ENCODE data around the gene RIMKLB.

The RIMKLB gene

DNA sequence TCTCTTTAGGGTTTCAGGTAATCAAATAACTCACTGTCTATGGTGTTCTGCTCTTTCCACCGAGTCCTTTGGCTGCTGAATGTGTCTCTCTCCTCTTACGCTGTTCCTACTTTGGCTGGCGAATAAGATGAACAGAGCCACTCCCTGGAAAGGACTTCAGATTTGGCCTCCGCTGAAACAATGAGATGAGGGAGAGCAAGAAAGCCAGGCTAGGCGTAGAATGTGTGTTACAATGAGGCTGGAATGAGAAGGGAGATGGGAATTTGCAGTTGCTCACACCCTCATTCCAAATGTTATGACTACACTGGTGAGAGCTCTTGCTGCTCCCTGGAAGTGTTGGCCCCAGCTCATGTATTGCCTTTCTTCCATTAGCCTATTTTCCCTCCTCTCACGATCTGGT is 35.2 kb upstream of the RIMKLB start, which contains the start of gene MFAP5:
Gene MFAP5 (minus strand): TSS at position 234 of the 400 bp plus-strand sequence. CDS start 722 bp downstream, outside the sequence.
- Histone ChIP-seq H3K9me3 (ENCODE audit: low read length) (no peaks in the 10 kb centered on the region), H3K79me2 (ENCODE audit: insufficient read depth, low read length) (no peaks in the 10 kb centered on the region), H3K36me3 (ENCODE audit: insufficient read depth, low read length) (no peaks in the 10 kb centered on the region), H3K27ac (ENCODE audit: low read depth, low read length, poor library complexity, severe bottlenecking) (no peak within 1 kb of the TSS), H3K9me2 (ENCODE audit: low read depth, low read length) (no peaks in the 10 kb centered on the region), H3F3A (ENCODE audit: insufficient read depth, low read length) (no peaks in the 10 kb centered on the region), H2AFZ (ENCODE audit: low read length) (no peak within 1 kb of the TSS), H4K20me1 (ENCODE audit: insufficient read depth, low read length) (no peaks in the 10 kb centered on the region), H3K4me2 (ENCODE audit: low read length) (no peak within 1 kb of the TSS), H3K4me1 (ENCODE audit: insufficient read depth, low read length, severe bottlenecking) (peaks cover 7% of the 10 kb centered on the region), H3K27me3 (ENCODE audit: insufficient read depth, low read length) (no peaks in the 10 kb centered on the region), H3K9ac (ENCODE audit: low read length) (no peak within 1 kb of the TSS), H3K4me3 (ENCODE audit: low read depth, low read length, poor library complexity, severe bottlenecking) (no peak within 1 kb of the TSS)
- TF ChIP-seq, protein P1, sequence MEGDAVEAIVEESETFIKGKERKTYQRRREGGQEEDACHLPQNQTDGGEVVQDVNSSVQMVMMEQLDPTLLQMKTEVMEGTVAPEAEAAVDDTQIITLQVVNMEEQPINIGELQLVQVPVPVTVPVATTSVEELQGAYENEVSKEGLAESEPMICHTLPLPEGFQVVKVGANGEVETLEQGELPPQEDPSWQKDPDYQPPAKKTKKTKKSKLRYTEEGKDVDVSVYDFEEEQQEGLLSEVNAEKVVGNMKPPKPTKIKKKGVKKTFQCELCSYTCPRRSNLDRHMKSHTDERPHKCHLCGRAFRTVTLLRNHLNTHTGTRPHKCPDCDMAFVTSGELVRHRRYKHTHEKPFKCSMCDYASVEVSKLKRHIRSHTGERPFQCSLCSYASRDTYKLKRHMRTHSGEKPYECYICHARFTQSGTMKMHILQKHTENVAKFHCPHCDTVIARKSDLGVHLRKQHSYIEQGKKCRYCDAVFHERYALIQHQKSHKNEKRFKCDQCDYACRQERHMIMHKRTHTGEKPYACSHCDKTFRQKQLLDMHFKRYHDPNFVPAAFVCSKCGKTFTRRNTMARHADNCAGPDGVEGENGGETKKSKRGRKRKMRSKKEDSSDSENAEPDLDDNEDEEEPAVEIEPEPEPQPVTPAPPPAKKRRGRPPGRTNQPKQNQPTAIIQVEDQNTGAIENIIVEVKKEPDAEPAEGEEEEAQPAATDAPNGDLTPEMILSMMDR (IDR thresholded peaks at IDR 0.05; ENCODE audit: low read length) = no peak
- no peak for TF ChIP-seq EZH2 (IDR thresholded peaks at IDR 0.05; ENCODE audit: borderline replicate concordance, low read length)

DNA sequence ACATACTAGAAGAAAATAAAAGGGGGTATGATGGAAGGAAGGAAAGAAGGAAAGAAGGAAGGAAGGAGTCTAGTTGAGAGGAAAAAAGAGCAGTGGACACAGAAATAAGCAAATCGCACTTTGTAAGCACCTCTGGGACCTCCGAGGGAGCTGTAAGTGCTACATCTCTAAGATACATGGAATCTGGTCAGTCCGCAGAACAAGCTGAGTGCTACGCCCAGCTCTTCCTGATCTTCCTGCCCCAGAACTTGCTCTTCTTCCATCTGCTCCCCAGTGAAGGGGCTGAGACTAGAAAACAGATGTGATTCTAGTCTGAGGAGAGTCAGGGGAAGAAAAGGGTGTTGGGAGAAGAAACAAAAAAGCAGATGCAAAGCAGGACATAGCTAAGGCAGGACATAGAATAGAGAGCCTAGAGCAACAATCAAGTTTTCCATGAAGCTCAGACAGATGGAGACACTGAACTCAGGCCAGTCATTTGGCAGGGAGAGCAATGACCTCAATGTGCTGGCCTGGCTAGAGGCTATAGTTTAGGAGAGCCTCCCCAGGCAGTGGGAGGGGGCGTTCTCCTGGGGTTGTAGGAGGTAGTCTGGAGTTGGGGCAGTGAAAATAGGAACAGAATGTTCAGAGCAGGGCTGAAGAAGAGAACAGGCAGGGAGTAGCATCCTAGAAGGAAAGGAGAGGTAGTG is 33.4 kb upstream of the RIMKLB start:
- Histone ChIP-seq H3K4me3 (ENCODE audit: low read depth, low read length, poor library complexity, severe bottlenecking) (no peak overlapping the region), H3K79me2 (ENCODE audit: insufficient read depth, low read length) (no peaks in the 10 kb centered on the region), H3F3A (ENCODE audit: insufficient read depth, low read length) (no peaks in the 10 kb centered on the region), H3K4me2 (ENCODE audit: low read length) (no peak overlapping the region), H3K4me1 (ENCODE audit: insufficient read depth, low read length, severe bottlenecking) (peaks cover 9% of the 10 kb centered on the region), H3K9me3 (ENCODE audit: low read length) (no peaks in the 10 kb centered on the region), H3K27me3 (ENCODE audit: insufficient read depth, low read length) (no peaks in the 10 kb centered on the region), H2AFZ (ENCODE audit: low read length) (no peak overlapping the region), H3K9me2 (ENCODE audit: low read depth, low read length) (no peaks in the 10 kb centered on the region), H3K9ac (ENCODE audit: low read length) (no peak overlapping the region), H3K36me3 (ENCODE audit: insufficient read depth, low read length) (no peaks in the 10 kb centered on the region), H3K27ac (ENCODE audit: low read depth, low read length, poor library complexity, severe bottlenecking) (no peak overlapping the region), H4K20me1 (ENCODE audit: insufficient read depth, low read length) (no peaks in the 10 kb centered on the region)
- TF ChIP-seq, protein P1 (IDR thresholded peaks at IDR 0.05; ENCODE audit: low read length) = no peak
- TF ChIP-seq EZH2 (IDR thresholded peaks at IDR 0.05; ENCODE audit: borderline replicate concordance, low read length) = no peak

DNA sequence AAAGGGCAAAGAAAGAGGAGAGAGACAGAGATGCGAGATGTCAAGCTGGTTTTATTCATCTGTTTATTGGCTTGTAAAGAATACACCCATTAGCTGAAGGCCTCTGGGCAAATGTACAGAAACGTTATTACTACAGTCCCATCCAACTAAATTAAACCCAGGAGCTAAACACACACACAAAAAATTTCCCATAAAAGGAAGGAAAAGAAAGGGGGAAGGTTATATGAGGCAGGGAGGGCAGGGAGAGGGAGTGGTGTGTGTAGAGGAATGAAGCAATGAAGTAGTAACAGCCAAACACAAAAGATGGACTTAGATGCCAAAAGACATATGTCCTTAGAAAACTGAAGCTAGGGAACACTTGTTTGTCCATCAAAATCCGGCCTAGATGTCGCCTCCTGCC is 32.0 kb upstream of the RIMKLB start:
- Histone ChIP-seq H3K9ac (ENCODE audit: low read length) (no peak overlapping the region), H3K4me3 (ENCODE audit: low read depth, low read length, poor library complexity, severe bottlenecking) (no peak overlapping the region), H3F3A (ENCODE audit: insufficient read depth, low read length) (no peaks in the 10 kb centered on the region), H4K20me1 (ENCODE audit: insufficient read depth, low read length) (no peaks in the 10 kb centered on the region), H3K9me2 (ENCODE audit: low read depth, low read length) (no peaks in the 10 kb centered on the region), H3K4me2 (ENCODE audit: low read length) (no peak overlapping the region), H2AFZ (ENCODE audit: low read length) (no peak overlapping the region), H3K9me3 (ENCODE audit: low read length) (no peaks in the 10 kb centered on the region; the same call in 1 of the 2 replicates), H3K27ac (ENCODE audit: low read depth, low read length, poor library complexity, severe bottlenecking) (no peak overlapping the region), H3K36me3 (ENCODE audit: insufficient read depth, low read length) (no peaks in the 10 kb centered on the region), H3K4me1 (ENCODE audit: insufficient read depth, low read length, severe bottlenecking) (peaks cover 9% of the 10 kb centered on the region), H3K27me3 (ENCODE audit: insufficient read depth, low read length) (no peaks in the 10 kb centered on the region), H3K79me2 (ENCODE audit: insufficient read depth, low read length) (no peaks in the 10 kb centered on the region)
- no peak for TF ChIP-seq EZH2 (IDR thresholded peaks at IDR 0.05; ENCODE audit: borderline replicate concordance, low read length)
- TF ChIP-seq, protein P1 (IDR thresholded peaks at IDR 0.05; ENCODE audit: low read length) = no peak
